ENCODE data around the gene MT1G.
"Not testable (repeated sequence)": the region's sequence is repeated elsewhere in the genome, so short reads cannot be mapped to it uniquely, and the experiment has no call there.

The MT1G gene

GRCh38 chr16:56628486-56629350, 39.1 kb downstream of the MT1G start:
- TF ChIP-seq CTCF (IDR thresholded peaks at IDR 0.05; ENCODE audit: insufficient read depth, low read length, missing control alignments), result no peak
- ChIA-PET POLR2A (interaction anchor here (9.0 kb wide), 1 partner anchor 19 kb away, joined by 263 read pairs; the partner anchor contains the start of gene MT2A), CTCF (interaction anchor here (1.4 to 1.5 kb wide), 2 partner anchors 15 to 28 kb away, joined by 4 read pairs; no protein-coding TSS in a partner anchor)
- no peak for DNase-seq (ENCODE audit: low read depth, low spot score)
- no peak overlapping the region for H3K4me3 ChIP-seq (ENCODE audit: low read depth, low read length)

GRCh38 chr16:56626685-56627084, 41.2 kb downstream of the MT1G start:
- POLR2A ChIA-PET, result interaction anchor here (1.0 to 9.0 kb wide), 7 partner anchors 10 to 103 kb away, joined by 3 to 263 read pairs (median 5); partner anchors contain the start of genes MT1X and MT2A
- DNase-seq (ENCODE audit: low read depth, low spot score), result no peak
- CTCF ChIA-PET, result interaction anchor here (0.7 to 2.1 kb wide), 3 partner anchors 16 to 1334 kb away, joined by 3 to 8 read pairs (median 3); no protein-coding TSS in a partner anchor
- H3K4me3 ChIP-seq (ENCODE audit: low read depth, low read length), result peak overlapping the region; percentile 84
- TF ChIP-seq CTCF (IDR thresholded peaks at IDR 0.05; ENCODE audit: insufficient read depth, low read length, missing control alignments), result no peak

GRCh38 chr16:56625943-56626654, 41.8 kb downstream of the MT1G start:
- POLR2A ChIA-PET, result interaction anchor here (0.6 to 9.0 kb wide), 15 partner anchors 10 to 112 kb away, joined by 3 to 263 read pairs (median 5); partner anchors contain the start of genes BBS2, MT1X and MT2A
- DNase-seq (ENCODE audit: low read depth, low spot score), result no peak

GRCh38 chr16:56625140-56625942, 42.5 kb downstream of the MT1G start, which contains the start of gene MT1E:
Gene MT1E, plus strand, starts transcription at chr16:56625781. Its CDS starts 71 bp downstream, at chr16:56625852.
- peak within 1 kb of the TSS; percentile 84 for H3K4me3 ChIP-seq (ENCODE audit: low read depth, low read length)
- ChIA-PET POLR2A (interaction anchor here (0.6 to 9.0 kb wide), 15 partner anchors 11 to 461 kb away, joined by 3 to 263 read pairs (median 5); partner anchors contain the start of genes BBS2, MT1X and MT2A), CTCF (interaction anchor here (1.0 to 2.1 kb wide), 5 partner anchors 9 to 111 kb away, joined by 3 to 8 read pairs (median 3); no protein-coding TSS in a partner anchor)
- no peak for DNase-seq (ENCODE audit: low read depth, low spot score)
- no peak for TF ChIP-seq CTCF (IDR thresholded peaks at IDR 0.05; ENCODE audit: insufficient read depth, low read length, missing control alignments)

More at GRCh38 chr16:56625943-56626654, 41.8 kb downstream of the MT1G start:
- peak overlapping the region; percentile 84 for H3K4me3 ChIP-seq (ENCODE audit: low read depth, low read length)
- TF ChIP-seq CTCF (IDR thresholded peaks at IDR 0.05; ENCODE audit: insufficient read depth, low read length, missing control alignments), result no peak
- CTCF ChIA-PET, result interaction anchor here (1.0 to 2.1 kb wide), 5 partner anchors 10 to 112 kb away, joined by 3 to 8 read pairs (median 3); no protein-coding TSS in a partner anchor

GRCh38 chr16:56623637-56624036, 44.2 kb downstream of the MT1G start:
- TF ChIP-seq CTCF (IDR thresholded peaks at IDR 0.05; ENCODE audit: insufficient read depth, low read length, missing control alignments), result no peak
- CTCF ChIA-PET, result interaction anchor here (0.6 to 1.8 kb wide), 5 partner anchors 11 to 110 kb away, joined by 3 to 11 read pairs (median 4); partner anchors contain the start of gene MT2A
- H3K4me3 ChIP-seq (ENCODE audit: low read depth, low read length), result no peak overlapping the region
- no peak for DNase-seq (ENCODE audit: low read depth, low spot score)
- POLR2A ChIA-PET, result interaction anchor here (9.0 kb wide), 1 partner anchor 13 kb away, joined by 263 read pairs; the partner anchor contains the start of gene MT2A

- ChIA-PET CTCF (interaction anchor here (0.9 to 1.8 kb wide), 4 partner anchors 11 to 109 kb away, joined by 3 to 11 read pairs (median 5); no protein-coding TSS in a partner anchor), POLR2A (interaction anchor here (9.0 kb wide), 1 partner anchor 13 kb away, joined by 263 read pairs; the partner anchor contains the start of gene MT2A)
- not testable (repeated sequence) for DNase-seq (ENCODE audit: low read depth, low spot score); H3K4me3 ChIP-seq (ENCODE audit: low read depth, low read length)
Measured at GRCh38 chr16:56623184-56623583, 44.7 kb downstream of the MT1G start.

GRCh38 chr16:56621665-56622445, 46.0 kb downstream of the MT1G start:
- H3K4me3 ChIP-seq (ENCODE audit: low read depth, low read length); DNase-seq (ENCODE audit: low read depth, low spot score): not testable (repeated sequence)
- ChIA-PET POLR2A (interaction anchor here (9.0 kb wide), 1 partner anchor 12 kb away, joined by 263 read pairs; the partner anchor contains the start of gene MT2A), CTCF (interaction anchor here (0.8 kb wide), 1 partner anchor 16 kb away, joined by 3 read pairs; no protein-coding TSS in a partner anchor)

Data from AG04449 (cell line).